ENCODE data around the gene THOC6.

The THOC6 gene

DNA sequence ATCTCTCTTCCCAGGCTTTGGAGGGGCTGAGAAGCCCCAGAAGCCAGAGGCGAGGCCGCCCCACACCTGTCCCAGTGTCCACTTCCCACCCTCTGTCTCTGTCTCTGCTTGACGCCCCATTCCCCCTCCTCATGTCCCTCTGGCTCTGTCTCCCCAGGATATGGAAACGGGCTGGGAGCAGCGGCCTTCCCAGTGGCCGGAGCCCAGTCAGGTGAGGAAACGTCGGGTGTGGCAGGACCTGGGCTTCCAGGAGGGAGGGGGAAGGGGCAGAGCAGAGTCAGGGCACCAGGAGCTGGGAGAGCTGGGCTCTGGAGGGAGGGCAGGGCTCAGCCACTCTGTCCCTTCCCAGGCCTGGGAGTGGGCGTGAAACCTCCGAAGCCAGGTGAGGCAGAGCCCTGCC, 32.9 kb upstream of the THOC6 start (continued):
- TF ChIP-seq BACH2 (CRISPR knock-in tag; IDR thresholded peaks at IDR 0.05; ENCODE audit: borderline replicate concordance) (no peak), ISL1 (CRISPR knock-in tag; IDR thresholded peaks at IDR 0.05) (no peak), PPARA (CRISPR knock-in tag; IDR thresholded peaks at IDR 0.05; ENCODE audit: borderline replicate concordance) (no peak)

- TF ChIP-seq ZNF70 (CRISPR knock-in tag; IDR thresholded peaks at IDR 0.05) (no peak), ZNF565 (CRISPR knock-in tag; conservative IDR thresholded peaks at IDR 0.05; ENCODE audit: low read depth) (no peak), POU6F1 (CRISPR knock-in tag; IDR thresholded peaks at IDR 0.05; ENCODE audit: borderline replicate concordance, low read depth) (no peak), TSHZ2 (CRISPR knock-in tag; IDR thresholded peaks at IDR 0.05) (no peak), RARB (CRISPR knock-in tag; IDR thresholded peaks at IDR 0.05) (no peak), PPARA (CRISPR knock-in tag; IDR thresholded peaks at IDR 0.05; ENCODE audit: borderline replicate concordance) (no peak), ZNF8 (CRISPR knock-in tag; IDR thresholded peaks at IDR 0.05) (no peak), CREB5 (CRISPR knock-in tag; IDR thresholded peaks at IDR 0.05; ENCODE audit: low read depth) (no peak), ISL1 (CRISPR knock-in tag; IDR thresholded peaks at IDR 0.05) (no peak), CSRNP3 (CRISPR knock-in tag; IDR thresholded peaks at IDR 0.05) (no peak)
- ATAC-seq, result no peak
Measured at GRCh38 chr16:2991566-2992261, 32.1 kb upstream of the THOC6 start.

GRCh38 chr16:2992383-2993081, 31.3 kb upstream of the THOC6 start:
- TF ChIP-seq POU6F1 (CRISPR knock-in tag; IDR thresholded peaks at IDR 0.05; ENCODE audit: borderline replicate concordance, low read depth) (no peak), GLIS3 (CRISPR knock-in tag; IDR thresholded peaks at IDR 0.05) (no peak), ZNF70 (CRISPR knock-in tag; IDR thresholded peaks at IDR 0.05) (no peak), ZFP30 (CRISPR knock-in tag; IDR thresholded peaks at IDR 0.05) (no peak), BACH2 (CRISPR knock-in tag; IDR thresholded peaks at IDR 0.05; ENCODE audit: borderline replicate concordance) (no peak), ISL1 (CRISPR knock-in tag; IDR thresholded peaks at IDR 0.05) (no peak), OSR1 (CRISPR knock-in tag; IDR thresholded peaks at IDR 0.05) (no peak), RARB (CRISPR knock-in tag; IDR thresholded peaks at IDR 0.05) (no peak), CSRNP3 (CRISPR knock-in tag; IDR thresholded peaks at IDR 0.05) (no peak)
- ATAC-seq, result no peak

- ATAC-seq, result no peak
- no peak for TF ChIP-seq TSHZ2 (CRISPR knock-in tag; IDR thresholded peaks at IDR 0.05)
- TF ChIP-seq OSR1 (CRISPR knock-in tag; IDR thresholded peaks at IDR 0.05), result no peak
- TF ChIP-seq ZFP3 (CRISPR knock-in tag; IDR thresholded peaks at IDR 0.05), result no peak
- TF ChIP-seq POU6F1 (CRISPR knock-in tag; IDR thresholded peaks at IDR 0.05; ENCODE audit: borderline replicate concordance, low read depth), result no peak
- no peak for TF ChIP-seq SNAI2 (CRISPR knock-in tag; IDR thresholded peaks at IDR 0.05)
- no peak for TF ChIP-seq ZNF70 (CRISPR knock-in tag; IDR thresholded peaks at IDR 0.05)
- no peak for TF ChIP-seq TOX (CRISPR knock-in tag; IDR thresholded peaks at IDR 0.05; ENCODE audit: borderline replicate concordance)
- TF ChIP-seq GLIS3 (CRISPR knock-in tag; IDR thresholded peaks at IDR 0.05), result no peak
- no peak for TF ChIP-seq ZNF8 (CRISPR knock-in tag; IDR thresholded peaks at IDR 0.05)
Measured at GRCh38 chr16:2996298-2996697, 27.5 kb upstream of the THOC6 start.
